CD4-positive, alpha-beta T cell treated with Interleukin-15 for 4 hours (primary cell): ENCODE data around the gene NEK4.

Experiments
- DNase-seq: peaks from one replicate; pipeline ENCODE4 v3.0.0-alpha.2; 2020; ENCODE audit warnings: low spot score

The NEK4 gene

DNA sequence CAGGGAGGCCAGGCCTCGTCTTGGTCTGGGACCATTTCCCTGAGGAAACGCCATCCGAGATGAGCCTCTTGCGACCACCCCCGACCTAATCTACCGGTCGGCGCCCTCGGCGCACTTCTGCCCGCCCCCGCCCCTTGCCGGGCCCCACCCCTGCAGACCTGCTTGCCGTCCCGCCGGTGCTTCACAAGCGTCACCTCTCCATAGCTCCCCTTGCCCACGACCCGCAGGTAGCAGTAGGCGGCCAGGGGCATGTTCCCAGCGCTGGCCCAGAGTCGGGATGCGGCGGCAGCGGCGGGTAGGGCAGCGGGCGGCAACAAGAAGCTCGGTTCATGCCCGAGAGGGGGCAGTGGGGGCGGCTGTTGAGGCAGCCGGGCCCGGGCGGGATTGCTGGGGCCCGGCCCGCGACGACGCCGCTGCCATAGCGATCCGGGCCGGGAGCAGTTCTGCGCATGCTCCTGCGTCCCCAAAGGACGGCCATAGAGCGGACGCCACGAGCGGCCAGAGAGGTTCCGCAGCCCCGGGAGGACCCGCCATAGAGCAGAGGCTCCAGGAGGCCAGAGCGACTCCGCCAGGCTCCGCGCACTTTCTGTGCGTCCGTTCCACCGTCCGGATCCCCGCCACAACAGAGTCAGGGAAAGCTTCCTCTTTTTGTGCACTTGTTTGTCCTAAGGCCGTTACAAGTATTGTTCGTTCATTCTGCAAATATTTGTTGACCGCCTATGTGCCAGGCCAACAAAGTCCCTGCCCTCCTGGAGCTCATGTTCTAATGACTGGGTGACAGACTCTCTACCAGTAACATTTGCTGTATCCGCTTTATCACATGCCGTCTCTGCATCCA, at the start of gene NEK4:
TSS of gene NEK4 (minus strand) at position 445 of the 838 bp plus-strand sequence. CDS start at position 251, 194 bp downstream.
- DNase-seq, result peak; percentile 91

DNA sequence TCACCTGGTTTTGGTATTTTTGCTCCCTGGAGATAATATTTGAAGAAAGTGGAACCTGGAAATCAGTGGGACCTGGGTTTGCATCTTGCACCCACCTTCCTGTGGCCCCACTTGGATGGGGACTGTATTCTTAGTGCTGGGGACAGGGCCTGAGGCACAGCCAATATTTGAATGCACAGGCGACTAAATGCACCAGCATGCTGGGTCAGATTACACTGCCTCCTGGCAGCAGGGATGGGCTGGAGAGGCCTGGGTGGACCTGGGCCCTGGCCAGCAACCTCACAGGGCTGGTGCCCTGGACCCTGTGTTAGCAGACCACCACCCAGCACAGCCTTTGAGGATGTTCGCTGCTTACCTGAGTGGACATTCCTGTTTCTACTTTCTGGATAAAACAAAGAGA, 49.2 kb upstream of the NEK4 start:
- DNase-seq, result no peak

DNA sequence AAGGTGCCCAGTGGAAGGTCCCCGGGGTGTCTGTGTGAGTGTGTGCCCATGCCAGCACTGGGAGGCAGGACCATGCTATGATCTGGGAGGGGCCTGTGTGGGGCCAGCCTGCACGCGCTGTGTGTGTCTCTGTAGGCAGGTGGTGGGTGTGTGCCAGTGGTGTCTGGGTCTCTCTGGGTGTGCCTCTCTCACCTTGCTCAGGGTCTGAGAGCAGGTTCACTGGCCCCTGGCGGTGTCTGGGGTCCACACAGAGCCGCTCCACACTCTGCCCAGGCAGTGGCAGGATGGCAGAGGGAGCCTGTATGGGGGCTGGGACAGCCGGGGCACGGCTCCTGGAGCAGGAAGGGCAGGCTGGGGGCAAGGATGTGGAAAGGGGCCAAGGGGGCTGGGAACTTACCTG, 47.1 kb upstream of the NEK4 start:
- no peak for DNase-seq

DNA sequence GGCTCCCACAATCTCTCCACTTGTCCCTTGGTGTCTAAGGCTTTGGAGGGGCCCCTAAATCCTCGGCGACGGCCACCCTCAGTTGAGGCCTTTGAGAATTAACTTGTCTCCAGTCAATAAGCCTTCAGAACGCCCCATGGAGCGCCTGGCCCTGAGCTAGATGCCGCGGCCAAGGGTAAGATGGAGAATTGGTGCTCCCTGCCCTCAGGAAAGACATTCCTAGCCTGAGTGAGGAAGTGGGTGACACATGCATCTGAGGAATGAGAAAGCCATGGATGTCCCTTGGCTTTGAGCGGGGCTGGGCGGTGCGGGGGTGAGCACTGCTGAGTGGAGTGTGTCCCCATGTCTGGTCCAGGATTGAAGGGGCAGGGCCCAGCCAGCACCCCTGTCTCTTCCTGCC, 46.5 kb upstream of the NEK4 start:
- DNase-seq, result no peak

DNA sequence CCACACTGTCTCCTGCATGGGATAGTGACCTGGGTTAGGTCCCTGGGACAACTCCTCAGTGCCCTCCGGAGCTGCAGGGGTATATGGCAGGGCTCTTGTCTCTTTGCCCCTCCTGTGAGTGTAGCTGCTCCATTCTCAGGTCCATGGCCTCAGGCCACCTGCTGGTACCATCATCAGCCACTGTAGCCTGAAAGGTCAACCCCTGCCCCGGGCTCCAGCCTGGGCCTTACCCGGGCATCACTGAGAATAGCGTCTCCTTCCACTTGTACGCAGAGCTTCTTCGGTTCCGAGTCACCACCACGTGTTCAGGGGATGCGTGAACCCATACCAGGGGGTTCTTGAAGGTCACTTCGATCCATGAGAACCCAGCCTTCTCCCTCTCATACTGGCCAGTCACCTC, 45.9 kb upstream of the NEK4 start:
- no peak for DNase-seq

DNA sequence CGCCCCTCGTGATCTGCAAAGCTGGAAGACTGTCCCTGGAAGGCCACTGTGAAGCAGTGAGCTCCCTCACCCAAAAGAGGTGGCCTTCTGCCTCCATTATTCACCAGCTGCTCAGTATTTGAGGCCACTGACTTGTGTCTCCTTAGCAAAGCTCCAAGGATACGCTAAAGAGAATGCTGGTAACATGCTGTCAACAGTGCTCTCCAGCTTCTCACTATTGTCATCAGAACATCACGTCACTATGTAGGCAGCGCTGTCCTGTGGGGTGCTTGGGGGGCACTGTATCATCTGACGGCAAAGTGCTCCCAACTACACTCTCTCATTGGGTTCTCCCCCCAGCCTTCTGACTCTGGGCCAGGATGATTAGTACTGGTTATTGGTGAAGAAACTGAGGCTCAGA, 45.5 kb upstream of the NEK4 start:
- no peak for DNase-seq

DNA sequence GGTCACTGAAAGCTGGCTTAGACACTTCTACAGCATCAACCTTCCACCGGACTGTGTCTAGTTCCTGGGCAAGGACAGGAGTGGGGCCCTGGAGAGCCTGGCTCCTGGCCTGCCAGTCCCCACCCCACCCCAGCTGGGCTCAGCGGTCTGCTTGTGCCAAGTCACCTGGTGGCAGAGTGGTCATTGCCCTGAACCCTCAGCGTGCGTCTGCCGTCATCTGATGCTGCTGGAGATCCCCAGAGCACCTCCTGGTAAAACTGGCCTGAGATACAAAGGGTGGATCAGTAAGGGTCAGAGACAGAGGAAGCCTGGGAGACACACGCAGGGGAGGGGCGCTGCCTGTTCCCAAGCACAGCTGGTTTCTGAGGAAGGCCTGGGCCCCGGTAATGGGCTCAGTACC, 43.1 kb upstream of the NEK4 start:
- DNase-seq, result no peak

DNA sequence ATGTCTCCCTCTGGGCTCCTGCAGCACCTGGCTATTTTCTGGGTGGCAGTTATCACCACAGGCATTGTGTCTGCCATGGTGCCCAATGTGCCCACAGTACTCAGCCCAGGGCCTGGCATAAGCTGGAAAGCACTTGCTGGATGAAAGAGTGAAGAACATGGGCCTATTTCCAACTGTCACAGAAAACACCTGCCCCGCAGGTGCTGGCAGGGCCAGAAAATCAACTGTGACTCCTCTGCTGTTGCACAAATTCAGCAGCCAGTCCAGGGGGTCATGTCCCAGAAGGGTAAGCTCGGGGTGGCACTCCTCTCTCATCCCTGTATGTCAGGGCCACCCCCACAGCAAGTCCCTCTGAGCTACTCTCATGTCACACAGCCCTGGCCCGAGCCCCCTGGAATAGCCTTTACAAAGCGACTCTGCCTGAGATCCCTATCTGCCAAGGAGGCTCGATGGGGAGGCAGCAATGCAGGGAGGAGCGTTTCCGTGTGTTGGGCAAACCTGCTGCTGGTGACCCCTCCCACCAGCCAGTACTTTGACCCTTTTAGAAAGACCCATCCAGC, 40.8 kb upstream of the NEK4 start:
- DNase-seq, result no peak

DNA sequence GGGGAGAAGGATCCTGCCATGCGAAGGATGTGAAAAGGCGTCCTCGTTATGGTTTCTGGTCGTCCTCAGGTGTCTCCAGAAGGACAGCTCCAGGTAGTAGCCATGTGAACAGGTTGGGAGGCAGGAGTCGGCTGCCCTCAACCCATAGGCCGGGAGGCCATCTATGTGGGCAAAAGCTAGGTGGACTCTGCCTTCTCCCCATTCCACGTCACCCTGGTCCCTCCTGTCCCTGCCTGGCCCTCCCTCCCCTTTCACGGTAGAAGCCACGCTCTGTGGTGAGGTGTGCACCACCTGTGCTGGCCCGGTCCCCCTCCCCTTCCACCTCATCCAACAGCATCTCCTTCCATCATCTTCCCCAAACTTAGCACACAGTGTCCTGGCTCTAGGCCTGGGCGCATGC, 40.2 kb upstream of the NEK4 start:
- DNase-seq, result no peak

DNA sequence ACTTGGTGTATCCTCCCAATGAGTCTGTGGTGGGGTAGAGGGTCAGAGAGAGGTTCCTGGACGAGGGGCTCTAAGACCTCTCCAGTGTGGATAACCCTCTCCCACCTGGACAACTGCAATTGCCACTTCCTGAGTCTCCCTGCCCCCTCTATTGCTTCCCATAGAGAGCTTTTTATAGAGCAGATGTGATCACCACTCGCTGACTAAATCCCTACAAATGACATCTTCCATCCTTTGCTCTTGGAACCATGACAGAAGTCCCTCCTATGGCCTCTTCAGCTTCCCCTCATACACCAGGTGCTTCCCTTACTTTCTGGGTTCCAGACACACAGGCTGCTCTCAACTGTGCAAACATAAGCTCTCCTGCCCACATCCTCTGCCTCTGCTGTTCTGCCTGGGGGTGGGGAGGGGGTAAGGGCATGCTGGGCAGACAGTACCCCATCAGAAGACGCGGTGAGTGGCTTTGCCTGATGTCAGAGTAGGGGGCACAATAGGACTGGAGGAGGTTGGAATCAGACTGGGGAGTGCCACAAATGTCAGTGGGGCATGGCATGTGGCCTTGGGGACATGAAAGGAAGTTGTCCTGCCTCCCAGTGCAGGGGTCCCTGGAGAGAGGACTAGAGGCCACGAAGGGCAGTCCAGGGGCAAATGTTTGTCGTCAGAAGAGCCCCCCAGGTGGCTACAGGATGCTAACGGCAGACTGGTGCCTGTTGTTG, 39.1 kb upstream of the NEK4 start:
- DNase-seq, result no peak

DNA sequence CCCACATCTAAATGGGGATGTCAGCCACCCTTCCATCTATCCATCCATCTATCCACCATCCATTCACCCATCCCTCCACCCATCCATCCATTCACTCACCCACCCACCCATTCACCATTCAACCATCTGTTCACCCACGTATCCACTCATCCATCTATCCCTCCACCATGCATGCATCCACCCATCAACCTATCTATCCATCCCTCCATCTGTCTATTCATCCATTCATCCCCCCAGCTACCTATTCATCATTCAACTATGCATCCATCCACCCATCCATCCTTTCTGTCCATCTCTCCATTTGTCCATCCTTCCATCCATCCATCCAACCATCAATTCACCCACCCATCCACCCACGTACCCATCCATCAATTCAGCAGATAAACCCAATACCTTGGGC, 38.4 kb upstream of the NEK4 start:
- no peak for DNase-seq

DNA sequence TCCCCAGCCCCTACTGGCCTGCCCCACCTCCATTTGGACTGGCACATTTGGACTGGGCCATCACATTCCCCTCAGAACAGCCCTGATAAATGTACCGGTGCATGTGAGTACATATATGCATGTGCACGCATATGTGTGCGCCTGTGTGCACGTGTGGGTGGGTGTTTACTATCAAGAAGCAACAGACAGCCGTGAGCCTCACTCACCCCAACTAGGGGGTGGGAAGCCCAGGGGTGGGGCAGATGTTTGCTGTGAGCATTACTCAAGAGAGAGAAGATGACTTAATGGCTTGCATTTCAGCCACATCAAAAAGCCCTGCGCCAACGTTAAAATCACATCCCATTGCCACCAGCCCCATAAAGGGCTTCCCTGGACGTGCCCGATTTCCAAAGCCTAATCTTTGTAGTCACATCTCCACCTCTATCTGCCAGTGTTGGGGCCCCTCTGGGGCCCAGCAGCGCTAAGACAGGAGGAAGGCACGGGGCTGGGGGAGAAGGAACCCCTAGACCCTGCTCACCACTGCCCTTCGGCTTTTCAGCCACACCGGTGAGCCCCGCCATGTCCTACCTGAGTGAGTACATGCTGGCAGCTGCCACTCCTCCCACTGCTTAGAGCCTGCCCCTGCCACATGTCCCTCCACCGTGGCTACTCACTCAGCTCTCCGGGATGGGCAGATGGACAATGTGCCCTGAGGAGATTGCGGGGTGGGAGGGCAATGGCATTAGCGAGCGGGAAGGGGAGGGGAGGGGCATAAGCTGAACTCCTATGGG, 34.7 kb upstream of the NEK4 start:
- no peak for DNase-seq

DNA sequence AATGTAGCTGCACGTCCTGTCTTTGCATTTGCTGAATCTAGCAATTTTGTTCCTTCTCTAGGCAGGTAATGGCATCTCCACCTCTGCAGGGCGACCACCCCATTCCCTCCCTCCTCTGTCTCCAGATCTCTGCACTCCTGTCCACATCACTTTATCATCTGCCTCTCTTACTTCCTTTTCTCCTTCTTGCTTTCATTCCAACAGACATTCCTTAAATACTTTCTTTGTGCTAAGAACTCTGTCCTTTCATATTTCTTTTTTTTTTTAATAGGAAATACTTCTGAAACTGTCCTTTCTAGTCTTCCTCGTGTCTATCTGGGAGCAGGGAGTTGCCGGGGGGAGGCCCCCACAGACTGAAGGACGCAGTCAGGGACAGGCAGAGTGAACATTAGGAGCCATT, 31.1 kb upstream of the NEK4 start:
- no peak for DNase-seq

DNA sequence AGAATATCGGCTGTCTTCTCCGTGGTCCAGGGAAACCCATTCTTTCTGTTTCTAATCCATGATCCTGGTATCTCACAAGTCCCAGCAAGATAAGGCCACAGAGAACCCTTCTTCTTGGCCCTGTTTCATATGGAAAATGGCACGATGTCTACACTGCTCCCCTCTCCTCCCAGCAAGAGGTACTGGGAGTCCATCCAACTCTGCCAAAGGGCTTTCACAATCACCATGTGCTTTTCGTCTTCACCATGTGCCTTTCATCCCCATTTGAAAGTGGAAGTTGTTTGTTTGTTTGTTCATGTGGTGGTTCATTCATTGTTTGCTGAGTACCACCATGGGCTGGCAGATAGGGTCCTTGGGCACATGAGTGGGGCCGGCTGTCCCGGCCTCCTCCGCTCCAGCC, 29.3 kb upstream of the NEK4 start:
- DNase-seq, result no peak

DNA sequence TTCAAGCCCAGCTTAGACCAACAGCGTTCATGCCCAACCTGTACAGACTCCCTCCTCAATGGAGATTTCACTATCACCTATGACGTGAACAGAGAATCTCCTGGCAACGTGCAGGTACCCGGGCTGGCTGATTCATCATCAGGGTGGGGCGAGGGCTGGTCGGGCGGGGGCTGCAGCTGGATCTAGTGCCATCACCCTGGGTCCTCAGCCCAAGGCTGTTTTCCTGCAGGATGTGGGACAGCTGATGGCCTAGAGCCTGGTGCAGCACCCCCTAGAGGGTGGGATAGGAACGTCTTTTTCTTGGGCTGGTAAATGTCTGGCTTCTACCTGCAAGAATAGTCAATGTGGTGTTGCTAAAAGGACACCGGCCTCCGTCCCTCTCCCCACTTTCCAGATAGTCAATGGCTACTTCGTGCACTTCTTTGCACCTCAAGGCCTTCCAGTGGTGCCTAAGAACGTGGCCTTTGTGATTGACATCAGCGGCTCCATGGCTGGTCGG, 28.3 kb upstream of the NEK4 start:
- no peak for DNase-seq

DNA sequence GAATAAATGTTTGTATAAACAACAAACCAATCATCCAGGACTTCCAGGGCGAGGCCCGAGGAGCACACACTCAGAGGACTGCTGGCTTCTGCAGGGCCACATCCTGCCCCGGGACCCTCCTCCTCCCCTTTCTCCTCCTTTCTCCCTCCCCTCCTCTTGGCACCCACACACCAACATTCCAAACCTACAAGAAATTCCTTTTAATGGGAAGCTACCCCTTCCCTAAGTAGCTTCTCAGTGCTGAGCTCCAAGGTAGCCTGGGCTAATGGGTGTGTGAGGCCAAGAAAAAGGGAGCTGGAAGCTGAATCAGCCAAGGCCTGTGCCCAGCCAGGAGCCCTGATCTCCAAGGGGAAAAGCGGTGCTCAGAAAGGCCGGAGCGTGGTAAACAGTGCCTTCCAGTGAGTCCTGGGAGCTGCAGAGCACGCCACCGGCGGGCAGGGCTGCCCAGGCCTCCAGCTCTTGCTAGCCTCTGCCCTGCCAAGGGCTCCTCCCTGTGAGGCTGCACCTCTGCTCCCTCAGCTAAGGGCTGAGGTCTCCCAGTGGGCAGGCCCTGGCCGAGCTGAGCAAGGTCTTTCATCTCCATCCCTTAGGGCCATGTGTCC, 27.7 kb upstream of the NEK4 start:
- no peak for DNase-seq

DNA sequence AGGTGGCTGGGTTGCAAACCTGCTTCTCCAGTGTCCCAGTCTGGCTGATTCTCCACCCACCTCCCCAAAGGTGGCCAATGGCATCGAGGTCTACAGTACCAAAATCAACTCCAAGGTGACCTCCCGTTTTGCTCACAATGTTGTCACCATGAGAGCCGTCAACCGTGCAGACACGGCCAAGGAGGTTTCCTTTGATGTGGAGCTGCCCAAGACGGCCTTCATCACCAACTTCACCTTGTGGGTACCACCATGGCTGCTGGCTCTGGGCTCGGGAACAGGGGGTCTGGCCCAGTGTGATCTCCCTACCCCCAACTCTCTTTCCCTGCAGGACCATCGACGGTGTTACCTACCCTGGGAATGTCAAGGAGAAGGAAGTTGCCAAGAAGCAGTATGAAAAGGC, 25.7 kb upstream of the NEK4 start:
- no peak for DNase-seq

DNA sequence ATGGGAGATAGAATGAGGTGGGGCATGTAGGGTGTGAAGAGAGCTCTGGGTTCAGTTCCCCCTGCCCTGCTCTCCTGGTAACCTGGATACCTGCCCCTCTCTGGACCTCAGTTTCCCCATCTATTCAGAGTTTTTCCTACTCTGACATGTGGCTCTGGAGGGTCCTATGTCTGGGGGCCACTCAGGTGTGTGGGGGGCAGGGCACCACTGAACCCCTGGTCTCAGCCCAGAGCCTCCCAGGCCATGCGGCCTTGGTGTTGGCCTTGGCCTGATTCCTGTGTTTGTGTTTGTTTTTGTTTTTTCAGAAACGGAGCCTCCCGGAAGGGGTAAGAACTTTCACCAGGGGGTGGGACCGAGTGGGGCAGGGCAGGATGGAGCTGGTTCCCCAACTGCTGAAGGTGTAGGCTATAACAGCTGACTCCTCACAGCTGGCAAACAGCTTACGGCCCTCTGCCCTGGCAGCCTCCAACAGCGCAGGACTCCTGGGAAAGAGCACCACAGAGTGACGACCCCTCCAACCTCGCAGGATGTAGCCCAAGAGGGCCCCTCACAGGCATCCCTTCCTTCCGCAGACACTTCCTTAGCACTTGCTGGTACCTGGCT, 24.7 kb upstream of the NEK4 start:
- no peak for DNase-seq

DNA sequence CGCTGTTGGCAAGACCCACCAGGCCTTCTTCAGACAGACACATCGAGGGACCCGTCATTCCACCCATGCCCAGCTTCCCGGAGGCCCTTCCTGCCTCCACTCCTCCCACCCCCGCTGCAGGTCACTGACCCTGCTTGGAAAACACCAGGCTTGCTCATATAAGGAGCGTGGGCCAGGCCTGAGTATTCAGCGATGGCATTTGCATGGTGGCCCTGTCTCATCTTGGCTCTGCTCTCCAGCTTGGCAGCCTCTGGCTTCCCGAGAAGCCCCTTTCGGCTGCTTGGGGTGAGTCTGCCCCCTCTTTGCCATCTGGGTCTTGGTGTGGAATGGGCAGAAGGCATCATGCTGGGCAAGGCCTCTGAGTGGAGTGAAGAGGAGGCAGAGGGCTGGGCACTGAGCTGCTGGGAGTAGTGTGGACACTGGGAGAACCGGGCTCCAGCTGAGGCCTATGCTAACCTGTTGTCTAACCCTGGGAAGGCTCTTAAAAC, 23.9 kb upstream of the NEK4 start, which contains the start of gene ITIH3:
TSS of gene ITIH3 (plus strand) at position 185 of the 488 bp plus-strand sequence. CDS start at position 193, 8 bp downstream.
- no peak for DNase-seq

DNA sequence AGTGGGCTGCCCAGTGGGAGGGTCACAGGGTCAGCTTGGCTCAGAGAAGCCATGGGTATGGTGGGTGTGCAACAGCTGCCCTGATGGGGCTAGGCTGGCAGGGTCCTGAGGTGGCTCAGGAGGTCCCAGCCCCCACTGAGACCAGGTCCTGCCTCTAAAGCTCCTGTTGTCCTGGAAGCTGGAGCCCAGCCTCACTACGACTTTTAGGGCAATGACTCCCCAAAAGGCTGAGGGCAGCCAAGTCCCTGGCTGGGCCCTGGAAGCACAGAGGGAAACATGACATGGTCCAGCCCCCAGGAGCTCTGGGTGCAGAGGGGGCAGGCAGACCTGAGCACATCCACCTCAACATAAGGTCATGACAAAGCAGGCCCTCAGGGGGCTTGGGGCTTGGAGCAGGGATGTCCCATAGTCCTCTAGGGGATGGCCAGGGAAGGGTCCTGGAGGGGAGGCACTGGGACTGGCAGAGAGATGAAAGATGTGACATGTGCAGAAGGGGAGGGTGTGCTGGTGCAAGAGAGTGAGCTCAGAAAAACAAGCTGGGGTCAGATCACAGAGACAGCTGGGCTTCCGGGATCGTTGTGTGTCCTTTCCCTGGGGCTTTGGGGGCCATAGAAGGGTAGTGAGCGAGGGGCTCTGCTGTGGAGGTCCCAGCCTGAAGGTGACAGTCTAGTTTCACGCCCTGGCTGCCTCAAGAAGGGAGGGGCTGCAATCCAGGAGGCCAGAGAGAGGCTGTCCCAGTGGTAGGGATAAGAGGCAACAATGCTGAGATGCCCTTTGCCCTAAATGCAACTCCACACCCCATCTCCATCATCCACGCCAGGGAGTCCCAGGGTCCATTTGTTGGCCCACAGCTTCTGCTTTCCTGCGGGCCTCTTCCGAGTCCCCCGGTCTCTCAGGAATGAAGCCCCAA, 23.2 kb upstream of the NEK4 start:
- no peak for DNase-seq
